Stomach (tissue), 4 donors: ENCODE data around the gene KLKB1.

Source experiments
- CTCF ChIP-seq, 7 experiments: fragments of 450-650 bp in 4 of 7; fragments of 200-600 bp in 3 of 7; sonication (generic) in 3 of 7; IDR thresholded peaks; one replicate each; pipeline ENCODE4 v1.5.1; 2016 to 2019; ENCODE audit warnings: antibody characterized with exemption in 7 of 7, control low read depth in 2 of 7, mild to moderate bottlenecking in 1 of 7
- EP300 ChIP-seq: sonication (generic); formaldehyde crosslinking; IDR thresholded peaks from one replicate; pipeline ENCODE4 v1.6.1; 2017; ENCODE audit warnings: antibody characterized with exemption
- POLR2A ChIP-seq, 4 donors: fragments of 450-650 bp; IDR thresholded peaks; one replicate each; pipeline ENCODE4 v1.6.1; 2016; ENCODE audit warnings: antibody characterized with exemption in 4 of 4, control low read depth in 2 of 4, mild to moderate bottlenecking in 1 of 4, moderate library complexity in 1 of 4
- POLR2AphosphoS5 ChIP-seq, 3 donors: sonication (generic); formaldehyde crosslinking; IDR thresholded peaks; one replicate each; pipeline ENCODE4 v1.6.1; 2016; ENCODE audit warnings: antibody characterized with exemption in 3 of 3

- TF ChIP-seq CTCF (IDR thresholded peaks at IDR 0.05) (no peak), EP300 (no peak), POLR2A (IDR thresholded peaks at IDR 0.05) (no peak), POLR2AphosphoS5 (IDR thresholded peaks at IDR 0.05) (no peak)
Observed at GRCh38 chr4:186260117-186260503, 32.8 kb downstream of the KLKB1 start.
